H9 (cell line): ENCODE measurements around the gene ZNF587B. TPM values are rescaled to one million over a fixed set of nuclear protein-coding genes. Genes with fewer than 3 reads are reported as not detected.

Experiments used
- DNase-seq: peaks from one replicate; pipeline ENCODE4 v3.0.0-alpha.2; 2017
- H2AFZ ChIP-seq: one replicate; pipeline ENCODE4 v1.6.1; 2013; ENCODE audit warnings: mild to moderate bottlenecking, low read length, control low read depth, moderate library complexity
- H2AK5ac ChIP-seq: 2 replicates; pipeline ENCODE4 v1.6.1; 2013; ENCODE audit warnings: low read length, control low read depth, mixed read lengths; ENCODE audit not compliant: insufficient read length
- H2BK120ac ChIP-seq: one replicate; pipeline ENCODE4 v1.6.1; 2013; ENCODE audit warnings: low read depth, mild to moderate bottlenecking, low read length, control low read depth, inconsistent platforms; ENCODE audit not compliant: poor library complexity, severe bottlenecking
- H2BK12ac ChIP-seq: 2 replicates; pipeline ENCODE4 v1.6.1; 2013; ENCODE audit warnings: low read length, control low read depth, mixed read lengths, low read depth; ENCODE audit not compliant: insufficient read length
- H2BK15ac ChIP-seq: 2 replicates; pipeline ENCODE4 v1.6.1; 2013; ENCODE audit warnings: low read depth, low read length, control low read depth
- H2BK20ac ChIP-seq: one replicate; pipeline ENCODE4 v1.6.1; 2013; ENCODE audit warnings: low read depth, mild to moderate bottlenecking, low read length, control low read depth, inconsistent platforms; ENCODE audit not compliant: poor library complexity, severe bottlenecking
- H2BK5ac ChIP-seq: 2 replicates; pipeline ENCODE4 v1.6.1; 2013; ENCODE audit warnings: low read length, control low read depth, mixed read lengths; ENCODE audit not compliant: insufficient read length
- H3K14ac ChIP-seq: 2 replicates; pipeline ENCODE4 v1.6.1; 2013; ENCODE audit warnings: low read length, control low read depth; ENCODE audit not compliant: insufficient read depth
- H3K18ac ChIP-seq: 2 replicates; pipeline ENCODE4 v1.6.1; 2013; ENCODE audit warnings: low read depth, mild to moderate bottlenecking, mixed read lengths, low read length, control low read depth; ENCODE audit not compliant: insufficient read length
- H3K23ac ChIP-seq: 2 replicates; pipeline ENCODE4 v1.6.1; 2013; ENCODE audit warnings: low read length, control low read depth, mixed read lengths, low read depth; ENCODE audit not compliant: insufficient read length
- H3K23me2 ChIP-seq: 2 replicates; pipeline ENCODE4 v1.6.1; 2013; ENCODE audit warnings: low read depth, mild to moderate bottlenecking, mixed read lengths, low read length, control low read depth; ENCODE audit not compliant: insufficient read length, poor library complexity, severe bottlenecking
- H3K27ac ChIP-seq: 2 replicates; pipeline ENCODE4 v1.5.1; 2013; ENCODE audit warnings: low read length, control low read depth, mixed read lengths, low read depth; ENCODE audit not compliant: insufficient read length
- H3K27me3 ChIP-seq: 2 replicates; pipeline ENCODE4 v1.6.1; 2013; ENCODE audit warnings: low read length, control low read depth, inconsistent platforms; ENCODE audit not compliant: insufficient read depth
- H3K4ac ChIP-seq: 2 replicates; pipeline ENCODE4 v1.6.1; 2013; ENCODE audit warnings: low read depth, mild to moderate bottlenecking, control low read depth, inconsistent platforms, low read length, moderate library complexity
- H3K4me1 ChIP-seq: 2 replicates; pipeline ENCODE4 v1.6.1; 2013; ENCODE audit warnings: low read length, control low read depth, inconsistent platforms; ENCODE audit not compliant: insufficient read depth
- H3K4me2 ChIP-seq: 2 replicates; pipeline ENCODE4 v1.6.1; 2013; ENCODE audit warnings: low read length, control low read depth, mixed read lengths; ENCODE audit not compliant: insufficient read length, insufficient read depth
- H3K56ac ChIP-seq: 2 replicates; pipeline ENCODE4 v1.6.1; 2013; ENCODE audit warnings: low read depth, mild to moderate bottlenecking, mixed read lengths, low read length, control low read depth; ENCODE audit not compliant: insufficient read length
- H3K79me1 ChIP-seq: 2 replicates; pipeline ENCODE4 v1.6.1; 2013; ENCODE audit warnings: low read depth, mild to moderate bottlenecking, moderate library complexity, low read length, control low read depth, inconsistent platforms; ENCODE audit not compliant: insufficient read depth, poor library complexity, severe bottlenecking
- H3K79me2 ChIP-seq: 2 replicates; pipeline ENCODE4 v1.6.1; 2013; ENCODE audit warnings: low read length, control low read depth, inconsistent platforms; ENCODE audit not compliant: insufficient read depth
- H3K9ac ChIP-seq: 2 replicates; pipeline ENCODE4 v1.6.1; 2013; ENCODE audit warnings: low read length, control low read depth, mixed read lengths; ENCODE audit not compliant: insufficient read length; ENCODE audit errors: extremely low read depth
- H3K9me3 ChIP-seq: one replicate; pipeline ENCODE4 v1.6.1; 2013; ENCODE audit warnings: low read depth, low read length, inconsistent platforms; ENCODE audit not compliant: control insufficient read depth
- H3T11ph ChIP-seq: one replicate; pipeline ENCODE4 v1.6.1; 2013; ENCODE audit warnings: mild to moderate bottlenecking, low read length, control low read depth, inconsistent platforms
- H4K20me1 ChIP-seq: one replicate; pipeline ENCODE4 v1.6.1; 2013; ENCODE audit not compliant: control insufficient read depth, insufficient read length, insufficient read depth
- H4K5ac ChIP-seq: 2 replicates; pipeline ENCODE4 v1.6.1; 2013; ENCODE audit warnings: low read depth, mild to moderate bottlenecking, mixed read lengths, low read length, control low read depth; ENCODE audit not compliant: insufficient read length
- H4K8ac ChIP-seq: replicated peaks from 2 replicates; pipeline ENCODE4 v1.6.1; 2013; ENCODE audit warnings: low read length, control low read depth, mixed read lengths, low read depth; ENCODE audit not compliant: insufficient read length
- H4K91ac ChIP-seq: 2 replicates; pipeline ENCODE4 v1.6.1; 2013; ENCODE audit warnings: low read depth, mild to moderate bottlenecking, moderate library complexity, mixed read lengths, low read length, control low read depth; ENCODE audit not compliant: insufficient read length
- H3K27ac Mint-ChIP-seq, 3 experiments: 2 replicates in 2 of 3; 3 replicates in 1 of 3; pipeline ENCODE4 v1.8.0; 2020 to 2021; ENCODE audit warnings: mixed read lengths in 3 of 3, mild to moderate bottlenecking in 1 of 3, moderate library complexity in 1 of 3
- H3K27me3 Mint-ChIP-seq: 2 replicates; pipeline ENCODE4 v1.8.0; 2021; ENCODE audit warnings: low read depth, mild to moderate bottlenecking, moderate library complexity, mixed read lengths
- H3K36me3 Mint-ChIP-seq, 3 experiments: 2 replicates in 2 of 3; 3 replicates in 1 of 3; pipeline ENCODE4 v1.8.0; 2020 to 2021; ENCODE audit warnings: low read depth in 3 of 3, mixed read lengths in 3 of 3; ENCODE audit not compliant: insufficient read depth in 1 of 3
- H3K4me1 Mint-ChIP-seq, 2 experiments: 2 replicates each; pipeline ENCODE4 v1.8.0; 2020; ENCODE audit warnings: mixed read lengths in 2 of 2
- H3K4me3 Mint-ChIP-seq, 2 experiments: 2 replicates in 1 of 2; 3 replicates in 1 of 2; pipeline ENCODE4 v1.8.0; 2020 to 2021; ENCODE audit warnings: mild to moderate bottlenecking in 2 of 2, mixed read lengths in 2 of 2, moderate library complexity in 1 of 2
- H3K9me3 Mint-ChIP-seq, 2 experiments: 2 replicates in 1 of 2; 3 replicates in 1 of 2; pipeline ENCODE4 v1.8.0; 2020; ENCODE audit warnings: mild to moderate bottlenecking in 2 of 2, mixed read lengths in 2 of 2, moderate library complexity in 1 of 2
- WGBS: extraction: QIAGEN DNeasy Blood & Tissue Kit; methylation state at CpG from one replicate; pipeline ENCODE4 v1.1.7; 2013; ENCODE audit warnings: missing lambda C conversion rate, low lambda C conversion rate, mixed read lengths; ENCODE audit not compliant: insufficient read length; ENCODE audit errors: extremely low coverage; 5-methylcytosine and 5-hydroxymethylcytosine counted together
- total RNA-seq: library from RNA; stranded (reverse); gene quantifications from 2 replicates; pipeline ENCODE4 v1.2.1, GENCODE V29; 2021
- TF ChIP-seq, protein P1 (sequence below): fragments of 200-600 bp; sonication (generic); conservative IDR thresholded peaks from 3 replicates; pipeline ENCODE4 v1.8.0; 2021; ENCODE audit warnings: antibody characterized with exemption, mild to moderate bottlenecking

ZNF587B gene
- total RNA-seq, 1 experiment from 2014 or later = 45.2 TPM

DNA sequence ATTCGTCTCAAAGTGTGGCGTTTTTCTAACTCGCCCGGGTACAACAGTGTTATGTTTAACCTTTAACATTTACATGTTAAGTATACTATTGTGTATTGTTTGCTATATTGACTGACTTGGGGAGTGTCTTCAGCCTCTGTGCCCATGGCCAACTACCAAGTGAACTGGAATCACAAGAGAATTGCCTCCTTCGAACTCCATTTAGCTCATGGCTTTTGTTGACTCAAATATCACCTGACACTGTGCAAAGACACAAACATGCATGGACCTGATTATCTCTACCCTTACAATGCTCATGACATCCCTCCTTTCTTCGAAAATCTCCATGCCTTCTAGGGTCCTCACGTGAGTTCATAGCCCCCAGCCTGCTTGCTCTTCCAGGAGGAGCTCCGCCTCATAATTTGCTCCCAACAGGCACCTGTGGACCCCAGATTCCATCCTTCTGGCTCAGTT, 58.0 kb downstream of the ZNF587B start:
- H3K27ac Mint-ChIP-seq = peak overlapping the region; percentile 70 to 97 (median 96)
- no peak overlapping the region for H2BK5ac ChIP-seq
- no peak overlapping the region for H2BK20ac ChIP-seq
- peak overlapping the region; percentile 100 for H3K4me2 ChIP-seq
- TF ChIP-seq, protein P1, sequence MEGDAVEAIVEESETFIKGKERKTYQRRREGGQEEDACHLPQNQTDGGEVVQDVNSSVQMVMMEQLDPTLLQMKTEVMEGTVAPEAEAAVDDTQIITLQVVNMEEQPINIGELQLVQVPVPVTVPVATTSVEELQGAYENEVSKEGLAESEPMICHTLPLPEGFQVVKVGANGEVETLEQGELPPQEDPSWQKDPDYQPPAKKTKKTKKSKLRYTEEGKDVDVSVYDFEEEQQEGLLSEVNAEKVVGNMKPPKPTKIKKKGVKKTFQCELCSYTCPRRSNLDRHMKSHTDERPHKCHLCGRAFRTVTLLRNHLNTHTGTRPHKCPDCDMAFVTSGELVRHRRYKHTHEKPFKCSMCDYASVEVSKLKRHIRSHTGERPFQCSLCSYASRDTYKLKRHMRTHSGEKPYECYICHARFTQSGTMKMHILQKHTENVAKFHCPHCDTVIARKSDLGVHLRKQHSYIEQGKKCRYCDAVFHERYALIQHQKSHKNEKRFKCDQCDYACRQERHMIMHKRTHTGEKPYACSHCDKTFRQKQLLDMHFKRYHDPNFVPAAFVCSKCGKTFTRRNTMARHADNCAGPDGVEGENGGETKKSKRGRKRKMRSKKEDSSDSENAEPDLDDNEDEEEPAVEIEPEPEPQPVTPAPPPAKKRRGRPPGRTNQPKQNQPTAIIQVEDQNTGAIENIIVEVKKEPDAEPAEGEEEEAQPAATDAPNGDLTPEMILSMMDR = no peak
- peak overlapping the region; percentile 44 for H3K4ac ChIP-seq
- H2BK12ac ChIP-seq = no peak overlapping the region
- no peaks in the 10 kb centered on the region for H3K27me3 ChIP-seq
- no peak overlapping the region for H4K91ac ChIP-seq
- H2BK120ac ChIP-seq = peak overlapping the region; percentile 86
- WGBS = no CpG with 5 or more reads among the region's 8 CpGs
- H3K9me3 ChIP-seq = no peaks in the 10 kb centered on the region
- peaks cover 0 to 12% of the 10 kb centered on the region in 2 experiments; a peak in 3 of 5 replicates for H3K9me3 Mint-ChIP-seq
- H3K56ac ChIP-seq = peak overlapping the region; percentile 39
- H3K18ac ChIP-seq = peak overlapping the region; percentile 98
- H4K20me1 ChIP-seq = no peaks in the 10 kb centered on the region
- no peak overlapping the region for H3T11ph ChIP-seq
- DNase-seq = no peak
- H3K79me2 ChIP-seq = peaks cover 42% of the 10 kb centered on the region
- H3K23me2 ChIP-seq = peaks cover 10% of the 10 kb centered on the region
- no peak overlapping the region for H2AFZ ChIP-seq
- no peak overlapping the region for H3K23ac ChIP-seq
- 0 out of 2 replicates have a peak, but pooled peaks cover 3% of the 10 kb centered on the region for H3K4me1 ChIP-seq
- peak overlapping the region; percentile 68 for H3K27ac ChIP-seq
- H2AK5ac ChIP-seq = peak overlapping the region; percentile 25
- H2BK15ac ChIP-seq = no peak overlapping the region
- H3K4me3 Mint-ChIP-seq = peak overlapping the region; percentile 93 to 95
- H3K9ac ChIP-seq = peak overlapping the region; percentile 99
- no peak overlapping the region for H4K8ac ChIP-seq
- H3K79me1 ChIP-seq = no peaks in the 10 kb centered on the region
- H3K14ac ChIP-seq = peak overlapping the region; percentile 98
- H4K5ac ChIP-seq = peak overlapping the region; percentile 77
- peaks cover 41 to 43% of the 10 kb centered on the region in 2 experiments for H3K4me1 Mint-ChIP-seq
- H3K36me3 Mint-ChIP-seq = peaks cover 37 to 48% (median 42%) of the 10 kb centered on the region in 3 experiments
- no peaks in the 10 kb centered on the region for H3K27me3 Mint-ChIP-seq
